Left ventricle myocardium inferior (tissue), 1 donor: ENCODE measurements around the gene NSRP1. TPM values are rescaled to one million over a fixed set of nuclear protein-coding genes. Genes with fewer than 3 reads are reported as not detected.
A peak's percentile ranks its signal among the peaks of the same experiment; 100 is the strongest.

ENCODE experiments used
- DNase-seq: peaks from one replicate; pipeline ENCODE4 v3.0.0-alpha.2; 2020
- H3K27ac ChIP-seq: fragments of 200-600 bp; replicated peaks from 2 replicates; pipeline ENCODE4 v1.8.0; 2021
- H3K27me3 ChIP-seq: fragments of 200-600 bp; 2 replicates; pipeline ENCODE4 v1.8.0; 2021; ENCODE audit warnings: low read depth
- H3K36me3 ChIP-seq: fragments of 200-600 bp; 2 replicates; pipeline ENCODE4 v1.8.0; 2021
- H3K4me1 ChIP-seq: fragments of 200-600 bp; 2 replicates; pipeline ENCODE4 v1.8.0; 2021
- H3K4me3 ChIP-seq: fragments of 200-600 bp; 2 replicates; pipeline ENCODE4 v1.8.0; 2021; ENCODE audit warnings: mild to moderate bottlenecking, moderate library complexity
- H3K9me3 ChIP-seq: fragments of 200-600 bp; replicated peaks from 2 replicates; pipeline ENCODE4 v1.8.0; 2021
- intact Hi-C: fragments of 100-400 bp; cut with micrococcal nuclease; formaldehyde crosslinking; loops from one replicate; pipeline ENCODE4 v1.11.0; 2022
- total RNA-seq: library from RNA; stranded (reverse); fragmentation: NEBNext Ultra II Directional; extraction: Animal tissue kit (Norgen Biotek cat#: 25700); gene quantifications from one replicate; pipeline ENCODE4 v1.2.1, GENCODE V29; 2021
- TF ChIP-seq, protein P1 (sequence below): fragments of 200-600 bp; IDR thresholded peaks from 2 replicates; pipeline ENCODE4 v1.8.0; 2021; ENCODE audit warnings: antibody characterized with exemption, mild to moderate bottlenecking, borderline replicate concordance
- donor health status: DM: no; HTN: yes; CAD: no; lungs with severe emphysema.

Gene NSRP1
- total RNA-seq, 1 donor from 2014 or later: 26.9 TPM

DNA sequence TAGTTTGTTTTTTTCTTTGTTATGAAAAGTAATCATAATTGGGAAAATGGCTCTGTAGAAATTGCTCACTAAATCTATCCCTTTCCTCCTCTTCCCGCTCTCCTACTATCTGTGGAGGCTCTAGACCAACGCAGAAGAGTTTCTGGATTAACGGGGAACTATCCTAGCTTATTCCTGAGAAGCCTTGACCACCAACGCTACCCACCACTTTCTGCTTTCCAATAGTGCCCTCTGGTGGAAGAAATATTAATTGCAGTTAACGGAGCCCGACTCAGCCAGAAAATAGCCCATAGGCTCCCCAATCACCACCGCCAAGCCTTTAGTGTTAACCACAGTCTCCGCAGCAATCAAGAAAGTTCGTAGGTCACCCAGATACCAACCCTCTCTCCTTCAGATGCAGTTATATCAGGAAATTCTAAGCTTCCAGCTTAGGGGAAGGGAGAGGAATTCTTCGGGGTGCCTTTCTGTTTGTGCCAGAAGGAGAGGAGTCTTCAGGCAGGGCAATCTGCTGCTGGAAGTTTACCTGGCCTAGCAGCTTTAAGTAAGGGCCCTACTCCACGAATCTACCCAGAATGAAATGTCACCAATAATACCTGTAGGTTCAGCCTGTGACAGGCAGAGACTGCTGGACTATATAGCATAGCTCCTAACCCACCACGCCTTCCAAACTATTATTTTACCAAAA is 23.0 kb upstream of the NSRP1 start:
- H3K4me3 ChIP-seq: no peak overlapping the region
- H3K36me3 ChIP-seq: no peaks in the 10 kb centered on the region
- no peaks in the 10 kb centered on the region for H3K9me3 ChIP-seq
- no peak for DNase-seq
- peaks cover 8% of the 10 kb centered on the region for H3K4me1 ChIP-seq
- peaks cover 11% of the 10 kb centered on the region for H3K27me3 ChIP-seq
- intact Hi-C loops: no loop called here
- H3K27ac ChIP-seq: no peak overlapping the region
- TF ChIP-seq, protein P1, sequence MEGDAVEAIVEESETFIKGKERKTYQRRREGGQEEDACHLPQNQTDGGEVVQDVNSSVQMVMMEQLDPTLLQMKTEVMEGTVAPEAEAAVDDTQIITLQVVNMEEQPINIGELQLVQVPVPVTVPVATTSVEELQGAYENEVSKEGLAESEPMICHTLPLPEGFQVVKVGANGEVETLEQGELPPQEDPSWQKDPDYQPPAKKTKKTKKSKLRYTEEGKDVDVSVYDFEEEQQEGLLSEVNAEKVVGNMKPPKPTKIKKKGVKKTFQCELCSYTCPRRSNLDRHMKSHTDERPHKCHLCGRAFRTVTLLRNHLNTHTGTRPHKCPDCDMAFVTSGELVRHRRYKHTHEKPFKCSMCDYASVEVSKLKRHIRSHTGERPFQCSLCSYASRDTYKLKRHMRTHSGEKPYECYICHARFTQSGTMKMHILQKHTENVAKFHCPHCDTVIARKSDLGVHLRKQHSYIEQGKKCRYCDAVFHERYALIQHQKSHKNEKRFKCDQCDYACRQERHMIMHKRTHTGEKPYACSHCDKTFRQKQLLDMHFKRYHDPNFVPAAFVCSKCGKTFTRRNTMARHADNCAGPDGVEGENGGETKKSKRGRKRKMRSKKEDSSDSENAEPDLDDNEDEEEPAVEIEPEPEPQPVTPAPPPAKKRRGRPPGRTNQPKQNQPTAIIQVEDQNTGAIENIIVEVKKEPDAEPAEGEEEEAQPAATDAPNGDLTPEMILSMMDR: peak; percentile 88

DNA sequence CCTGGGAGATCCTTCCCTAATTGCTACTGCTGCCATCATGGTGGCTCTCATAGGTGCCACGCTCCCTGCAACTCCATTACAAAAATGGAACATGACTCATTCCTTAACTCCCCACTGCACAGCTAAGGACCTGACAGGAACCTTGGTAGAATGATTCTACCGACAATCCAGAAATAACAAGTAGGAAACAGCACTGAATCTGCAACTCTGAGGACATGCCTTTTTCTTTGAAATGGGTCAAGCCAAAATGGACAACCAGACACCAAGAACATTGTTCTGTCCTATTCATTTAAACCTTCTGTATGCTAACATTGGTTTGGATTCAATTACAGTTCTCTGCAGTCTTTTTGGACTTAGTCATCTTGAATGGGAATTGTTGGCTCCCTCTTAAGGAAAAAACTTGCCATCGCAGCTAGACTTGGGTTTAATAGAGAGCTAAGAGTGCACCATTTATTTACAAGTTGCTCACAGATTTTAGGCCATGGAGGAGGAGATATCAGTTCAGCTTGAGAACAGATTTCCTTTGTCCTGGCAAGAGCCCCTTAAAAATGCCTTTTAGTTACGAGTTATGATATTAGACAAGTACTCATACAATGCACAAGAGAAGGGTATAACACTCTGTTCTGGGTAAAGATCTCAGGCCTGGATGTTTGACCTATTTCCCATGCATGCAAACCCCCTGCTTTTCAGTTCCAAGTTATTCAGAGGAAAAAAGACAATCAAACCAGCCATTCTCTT is 20.9 kb upstream of the NSRP1 start:
- intact Hi-C loops: no loop called here
- Histone ChIP-seq H3K27me3 (peaks cover 10% of the 10 kb centered on the region), H3K36me3 (no peaks in the 10 kb centered on the region), H3K9me3 (no peaks in the 10 kb centered on the region), H3K27ac (no peak overlapping the region), H3K4me1 (peaks cover 8% of the 10 kb centered on the region), H3K4me3 (no peak overlapping the region)
- TF ChIP-seq, protein P1: peak; percentile 49
- DNase-seq: no peak

DNA sequence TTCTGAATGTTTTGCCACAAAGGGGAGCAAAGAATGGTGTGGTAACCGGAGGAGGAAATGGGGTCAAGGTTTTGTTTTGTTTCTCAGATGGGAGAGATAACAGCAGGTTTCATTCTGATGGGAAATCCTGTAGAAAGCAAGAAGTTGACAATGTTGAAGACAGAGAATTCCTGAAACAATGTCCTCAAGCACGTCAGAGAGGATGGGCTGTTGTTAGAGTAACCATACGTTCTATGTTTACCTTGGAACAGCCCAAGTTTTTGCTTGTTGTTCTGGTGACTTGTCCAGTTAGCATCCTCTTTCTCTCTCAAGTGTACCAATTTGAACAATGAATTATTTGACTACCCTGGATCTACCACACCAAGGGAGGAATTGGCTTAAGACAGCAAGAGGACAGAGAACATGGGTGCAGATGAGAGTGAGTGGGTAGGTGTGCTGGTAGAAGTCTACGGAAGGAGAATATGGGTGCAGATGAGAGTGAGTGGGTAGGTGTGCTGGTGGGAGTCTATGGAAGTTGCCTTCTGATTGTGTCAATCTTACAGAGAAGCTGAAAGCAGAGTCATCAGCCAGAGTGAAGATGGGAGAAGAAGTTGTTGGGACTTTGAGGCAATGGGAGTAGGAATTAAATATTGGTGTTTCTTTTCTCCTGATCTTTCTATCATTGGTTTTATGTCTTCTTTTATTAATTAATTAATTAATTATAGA is 14.8 kb upstream of the NSRP1 start:
- Histone ChIP-seq H3K27me3 (peaks cover 7% of the 10 kb centered on the region), H3K9me3 (no peaks in the 10 kb centered on the region), H3K36me3 (no peaks in the 10 kb centered on the region), H3K27ac (no peak overlapping the region), H3K4me1 (peaks cover 6% of the 10 kb centered on the region), H3K4me3 (no peak overlapping the region)
- intact Hi-C loops: loop anchor here (10.0 kb wide), 1 partner anchor 233 kb away; the partner anchor contains the start of gene TMIGD1
- no peak for DNase-seq
- TF ChIP-seq, protein P1: no peak

DNA sequence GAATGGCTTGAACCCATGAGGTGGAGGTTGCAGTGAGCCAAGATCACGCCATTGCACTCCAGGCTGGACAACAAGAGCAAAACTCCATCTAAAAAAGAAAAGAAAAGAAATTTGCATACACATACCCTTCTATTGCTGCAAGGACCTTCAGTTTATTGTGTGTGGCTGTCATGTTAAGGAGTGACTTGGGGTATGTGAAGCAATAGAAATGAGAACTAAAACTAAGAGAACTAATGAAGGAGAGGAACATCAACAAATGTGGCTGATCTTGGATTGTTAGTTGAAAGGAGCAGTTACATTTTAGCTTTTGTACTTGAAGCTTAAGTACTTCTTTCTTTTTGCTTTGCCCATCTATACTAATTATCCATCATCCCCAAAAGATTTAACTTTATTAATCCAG is 12.7 kb upstream of the NSRP1 start:
- no peak overlapping the region for H3K4me3 ChIP-seq
- H3K4me1 ChIP-seq: peaks cover 6% of the 10 kb centered on the region
- no peak for DNase-seq
- TF ChIP-seq, protein P1: no peak
- peaks cover 7% of the 10 kb centered on the region for H3K27me3 ChIP-seq
- no peak overlapping the region for H3K27ac ChIP-seq
- no peaks in the 10 kb centered on the region for H3K36me3 ChIP-seq
- intact Hi-C loops: loop anchor here (10.0 kb wide), 1 partner anchor 231 kb away; the partner anchor contains the start of gene TMIGD1
- no peaks in the 10 kb centered on the region for H3K9me3 ChIP-seq

DNA sequence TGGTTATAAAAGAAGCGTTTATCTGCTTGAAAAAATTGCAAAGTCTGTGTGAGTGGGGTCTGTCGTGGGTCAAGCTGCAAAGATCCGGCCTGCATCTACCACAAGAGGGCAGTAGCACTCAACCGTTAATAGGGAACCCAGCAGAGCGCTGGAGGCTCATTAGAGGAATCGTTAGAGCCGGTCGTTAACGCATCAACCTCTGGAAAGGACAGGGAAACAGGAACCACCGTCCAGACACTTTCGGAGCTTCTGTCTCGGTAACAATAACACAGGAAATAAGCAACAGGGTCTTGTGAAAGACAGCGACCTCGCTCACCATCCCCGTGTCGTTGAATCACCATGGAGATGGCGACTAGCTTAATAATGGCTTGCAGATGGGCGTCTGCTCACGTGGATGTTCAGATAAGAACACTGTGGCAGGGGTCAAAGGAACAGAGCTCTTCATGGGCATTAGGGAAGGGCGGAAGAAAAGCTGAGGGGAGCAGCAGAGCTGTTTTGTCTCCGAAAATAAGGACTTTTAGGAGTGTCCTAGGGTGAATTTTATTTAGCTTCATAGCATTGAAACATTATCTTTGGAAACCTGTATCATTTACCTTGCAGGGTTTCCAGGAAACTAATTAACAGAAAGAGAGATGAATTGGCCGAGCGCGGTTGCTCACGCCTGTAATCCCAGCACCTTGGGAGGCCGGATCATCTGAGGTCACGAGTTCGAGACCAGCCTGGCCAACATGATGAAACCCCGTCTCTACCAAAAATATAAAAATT is 11.9 kb upstream of the NSRP1 start:
- Histone ChIP-seq H3K36me3 (no peaks in the 10 kb centered on the region), H3K4me3 (peak overlapping the region; percentile 57), H3K4me1 (peaks cover 6% of the 10 kb centered on the region), H3K9me3 (no peaks in the 10 kb centered on the region), H3K27me3 (peaks cover under 1% of the 10 kb centered on the region), H3K27ac (peak overlapping the region; percentile 30)
- TF ChIP-seq, protein P1: peak; percentile 95
- intact Hi-C loops: loop anchor here (10.0 kb wide), 1 partner anchor 230 kb away; the partner anchor contains the start of gene TMIGD1
- DNase-seq: peak; percentile 62
